SK-N-SH treated with all-trans-retinoic acid at 6 μM for 48 hours (cell line): ENCODE results near the gene CLTB.

Source experiments
- ATAC-seq: fragments of 200-7000 bp; cut with Tn5 transposase; 3 replicates; pipeline ENCODE4 v1.9.1; 2020; ENCODE audit warnings: mild to moderate bottlenecking, moderate library complexity
- ARNTL ChIP-seq: fragments of 450-650 bp; formaldehyde crosslinking; IDR thresholded peaks from 2 replicates; pipeline ENCODE4 v1.5.0; 2020; ENCODE audit warnings: low read depth, mild to moderate bottlenecking, moderate library complexity, borderline replicate concordance
- BACH2 ChIP-seq: fragments of 250-450 bp; sonication (Bioruptor Pico); IDR thresholded peaks from 2 replicates; pipeline ENCODE4 v1.9.0; 2021; ENCODE audit warnings: mild to moderate bottlenecking, borderline replicate concordance
- CSDC2 ChIP-seq: fragments of 250-450 bp; sonication (Bioruptor Pico); IDR thresholded peaks from 2 replicates; pipeline ENCODE4 v1.5.0; 2020; ENCODE audit warnings: mild to moderate bottlenecking, moderate library complexity
- GLIS3 ChIP-seq: fragments of 250-450 bp; sonication (Bioruptor Pico); IDR thresholded peaks from 2 replicates; pipeline ENCODE4 v1.5.0; 2020; ENCODE audit warnings: mild to moderate bottlenecking, moderate library complexity
- ISL1 ChIP-seq: fragments of 250-450 bp; sonication (Bioruptor Pico); IDR thresholded peaks from 2 replicates; pipeline ENCODE4 v2.1.2; 2022; ENCODE audit warnings: mild to moderate bottlenecking, moderate library complexity
- OSR1 ChIP-seq: fragments of 250-450 bp; sonication (Bioruptor Pico); IDR thresholded peaks from 2 replicates; pipeline ENCODE4 v1.8.0; 2022; ENCODE audit warnings: moderate library complexity, mild to moderate bottlenecking, inconsistent platforms
- PPARA ChIP-seq: fragments of 250-450 bp; sonication (Bioruptor Pico); IDR thresholded peaks from 2 replicates; pipeline ENCODE4 v1.5.0; 2020; ENCODE audit warnings: mild to moderate bottlenecking, borderline replicate concordance
- RARB ChIP-seq: fragments of 250-450 bp; sonication (Bioruptor Pico); IDR thresholded peaks from 2 replicates; pipeline ENCODE4 v1.8.0; 2021; ENCODE audit warnings: mild to moderate bottlenecking, moderate library complexity
- SNAI2 ChIP-seq: fragments of 250-450 bp; sonication (Bioruptor Pico); IDR thresholded peaks from 2 replicates; pipeline ENCODE4 v1.5.0; 2020; ENCODE audit warnings: mild to moderate bottlenecking, moderate library complexity
- TCF4 ChIP-seq: fragments of 250-450 bp; sonication (Bioruptor Pico); IDR thresholded peaks from 2 replicates; pipeline ENCODE4 v1.8.0; 2021; ENCODE audit warnings: mild to moderate bottlenecking, moderate library complexity, borderline replicate concordance
- TOX ChIP-seq: fragments of 250-450 bp; sonication (Bioruptor Pico); IDR thresholded peaks from 2 replicates; pipeline ENCODE4 v1.8.0; 2021; ENCODE audit warnings: mild to moderate bottlenecking, moderate library complexity, borderline replicate concordance
- ZC3H10 ChIP-seq: fragments of 250-450 bp; sonication (Bioruptor Pico); IDR thresholded peaks from 2 replicates; pipeline ENCODE4 v1.5.1; 2021; ENCODE audit warnings: mild to moderate bottlenecking, moderate library complexity
- ZFP3 ChIP-seq: fragments of 250-450 bp; sonication (Bioruptor Pico); IDR thresholded peaks from 2 replicates; pipeline ENCODE4 v1.5.0; 2020; ENCODE audit warnings: mild to moderate bottlenecking, moderate library complexity
- ZFP30 ChIP-seq: fragments of 450-650 bp; formaldehyde crosslinking; IDR thresholded peaks from 2 replicates; pipeline ENCODE4 v1.5.0; 2022; ENCODE audit warnings: mild to moderate bottlenecking, moderate library complexity
- ZNF565 ChIP-seq: fragments of 450-650 bp; formaldehyde crosslinking; conservative IDR thresholded peaks from 2 replicates; pipeline ENCODE4 v1.5.0; 2020; ENCODE audit warnings: low read depth, mild to moderate bottlenecking, moderate library complexity
- ZNF70 ChIP-seq: fragments of 450-650 bp; formaldehyde crosslinking; IDR thresholded peaks from 2 replicates; pipeline ENCODE4 v1.5.0; 2020; ENCODE audit warnings: mild to moderate bottlenecking, moderate library complexity
- TF ChIP-seq, protein P1 (sequence below): fragments of 250-450 bp; sonication (Bioruptor Pico); IDR thresholded peaks from 2 replicates; pipeline ENCODE4 v1.5.1; 2021; ENCODE audit warnings: mild to moderate bottlenecking, moderate library complexity
- TF ChIP-seq, protein P2 (sequence below): fragments of 250-450 bp; sonication (Bioruptor Pico); IDR thresholded peaks from 2 replicates; pipeline ENCODE4 v1.8.0; 2020; ENCODE audit warnings: mild to moderate bottlenecking, moderate library complexity, borderline replicate concordance
- TF ChIP-seq, protein P3 (sequence below): fragments of 250-450 bp; sonication (Bioruptor Pico); IDR thresholded peaks from 2 replicates; pipeline ENCODE4 v1.5.0; 2020; ENCODE audit warnings: mild to moderate bottlenecking, moderate library complexity
- TF ChIP-seq, protein P4 (sequence below): fragments of 250-450 bp; sonication (Bioruptor Pico); IDR thresholded peaks from 2 replicates; pipeline ENCODE4 v1.5.1; 2020; ENCODE audit warnings: low read depth, mild to moderate bottlenecking, moderate library complexity

Gene CLTB

DNA sequence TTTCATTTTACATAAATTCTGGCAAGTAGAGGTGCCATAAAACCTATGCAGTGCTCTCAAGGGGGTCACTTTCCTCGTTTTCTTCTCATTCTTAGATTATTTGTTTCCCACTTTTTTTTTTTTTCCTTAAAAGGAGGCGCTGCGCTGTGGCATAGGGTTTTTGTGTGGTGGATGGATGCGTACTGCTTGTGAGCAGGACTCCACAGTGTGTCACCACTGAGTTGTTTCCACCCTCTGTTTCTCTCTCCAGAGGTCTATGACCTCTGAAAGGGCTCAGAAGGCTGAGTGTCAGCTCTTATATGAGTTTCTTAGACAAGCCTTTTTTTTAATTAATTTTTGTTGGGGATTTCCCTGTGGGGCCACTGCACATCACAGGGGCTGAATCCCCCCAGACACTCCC, 13.6 kb upstream of the CLTB start:
- no peak for ATAC-seq
- no peak for TF ChIP-seq ISL1 (CRISPR knock-in tag)
- TF ChIP-seq, protein P1, sequence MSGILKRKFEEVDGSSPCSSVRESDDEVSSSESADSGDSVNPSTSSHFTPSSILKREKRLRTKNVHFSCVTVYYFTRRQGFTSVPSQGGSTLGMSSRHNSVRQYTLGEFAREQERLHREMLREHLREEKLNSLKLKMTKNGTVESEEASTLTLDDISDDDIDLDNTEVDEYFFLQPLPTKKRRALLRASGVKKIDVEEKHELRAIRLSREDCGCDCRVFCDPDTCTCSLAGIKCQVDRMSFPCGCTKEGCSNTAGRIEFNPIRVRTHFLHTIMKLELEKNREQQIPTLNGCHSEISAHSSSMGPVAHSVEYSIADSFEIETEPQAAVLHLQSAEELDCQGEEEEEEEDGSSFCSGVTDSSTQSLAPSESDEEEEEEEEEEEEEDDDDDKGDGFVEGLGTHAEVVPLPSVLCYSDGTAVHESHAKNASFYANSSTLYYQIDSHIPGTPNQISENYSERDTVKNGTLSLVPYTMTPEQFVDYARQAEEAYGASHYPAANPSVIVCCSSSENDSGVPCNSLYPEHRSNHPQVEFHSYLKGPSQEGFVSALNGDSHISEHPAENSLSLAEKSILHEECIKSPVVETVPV (CRISPR knock-in tag) = no peak
- no peak for TF ChIP-seq ZNF70 (CRISPR knock-in tag)

DNA sequence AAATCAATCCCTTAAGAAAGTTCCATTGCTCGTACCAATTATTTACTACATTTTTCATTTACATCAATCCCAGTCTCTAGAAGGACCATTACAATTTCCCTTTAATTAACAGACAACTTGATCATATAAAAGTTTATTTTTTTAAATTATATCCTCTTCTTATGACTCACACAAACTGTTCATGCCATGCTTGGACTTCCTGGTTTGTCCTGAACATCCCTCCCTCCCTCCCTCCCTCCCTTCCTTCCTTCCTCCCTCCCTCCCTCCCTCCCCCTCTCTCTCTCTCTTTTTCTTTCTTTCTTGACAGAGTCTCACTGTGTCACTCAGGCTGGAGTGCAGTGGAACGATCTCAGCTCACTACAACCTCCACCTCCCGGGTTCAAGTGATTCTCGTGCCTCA, 11.6 kb upstream of the CLTB start:
- no peak for ATAC-seq
- no peak for TF ChIP-seq TCF4 (CRISPR knock-in tag)
- TF ChIP-seq, protein P2, sequence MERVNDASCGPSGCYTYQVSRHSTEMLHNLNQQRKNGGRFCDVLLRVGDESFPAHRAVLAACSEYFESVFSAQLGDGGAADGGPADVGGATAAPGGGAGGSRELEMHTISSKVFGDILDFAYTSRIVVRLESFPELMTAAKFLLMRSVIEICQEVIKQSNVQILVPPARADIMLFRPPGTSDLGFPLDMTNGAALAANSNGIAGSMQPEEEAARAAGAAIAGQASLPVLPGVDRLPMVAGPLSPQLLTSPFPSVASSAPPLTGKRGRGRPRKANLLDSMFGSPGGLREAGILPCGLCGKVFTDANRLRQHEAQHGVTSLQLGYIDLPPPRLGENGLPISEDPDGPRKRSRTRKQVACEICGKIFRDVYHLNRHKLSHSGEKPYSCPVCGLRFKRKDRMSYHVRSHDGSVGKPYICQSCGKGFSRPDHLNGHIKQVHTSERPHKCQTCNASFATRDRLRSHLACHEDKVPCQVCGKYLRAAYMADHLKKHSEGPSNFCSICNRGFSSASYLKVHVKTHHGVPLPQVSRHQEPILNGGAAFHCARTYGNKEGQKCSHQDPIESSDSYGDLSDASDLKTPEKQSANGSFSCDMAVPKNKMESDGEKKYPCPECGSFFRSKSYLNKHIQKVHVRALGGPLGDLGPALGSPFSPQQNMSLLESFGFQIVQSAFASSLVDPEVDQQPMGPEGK (CRISPR knock-in tag) = no peak
- no peak for TF ChIP-seq ZNF565
- TF ChIP-seq, protein P3, sequence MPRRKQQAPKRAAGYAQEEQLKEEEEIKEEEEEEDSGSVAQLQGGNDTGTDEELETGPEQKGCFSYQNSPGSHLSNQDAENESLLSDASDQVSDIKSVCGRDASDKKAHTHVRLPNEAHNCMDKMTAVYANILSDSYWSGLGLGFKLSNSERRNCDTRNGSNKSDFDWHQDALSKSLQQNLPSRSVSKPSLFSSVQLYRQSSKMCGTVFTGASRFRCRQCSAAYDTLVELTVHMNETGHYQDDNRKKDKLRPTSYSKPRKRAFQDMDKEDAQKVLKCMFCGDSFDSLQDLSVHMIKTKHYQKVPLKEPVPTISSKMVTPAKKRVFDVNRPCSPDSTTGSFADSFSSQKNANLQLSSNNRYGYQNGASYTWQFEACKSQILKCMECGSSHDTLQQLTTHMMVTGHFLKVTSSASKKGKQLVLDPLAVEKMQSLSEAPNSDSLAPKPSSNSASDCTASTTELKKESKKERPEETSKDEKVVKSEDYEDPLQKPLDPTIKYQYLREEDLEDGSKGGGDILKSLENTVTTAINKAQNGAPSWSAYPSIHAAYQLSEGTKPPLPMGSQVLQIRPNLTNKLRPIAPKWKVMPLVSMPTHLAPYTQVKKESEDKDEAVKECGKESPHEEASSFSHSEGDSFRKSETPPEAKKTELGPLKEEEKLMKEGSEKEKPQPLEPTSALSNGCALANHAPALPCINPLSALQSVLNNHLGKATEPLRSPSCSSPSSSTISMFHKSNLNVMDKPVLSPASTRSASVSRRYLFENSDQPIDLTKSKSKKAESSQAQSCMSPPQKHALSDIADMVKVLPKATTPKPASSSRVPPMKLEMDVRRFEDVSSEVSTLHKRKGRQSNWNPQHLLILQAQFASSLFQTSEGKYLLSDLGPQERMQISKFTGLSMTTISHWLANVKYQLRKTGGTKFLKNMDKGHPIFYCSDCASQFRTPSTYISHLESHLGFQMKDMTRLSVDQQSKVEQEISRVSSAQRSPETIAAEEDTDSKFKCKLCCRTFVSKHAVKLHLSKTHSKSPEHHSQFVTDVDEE (CRISPR knock-in tag) = no peak
- TF ChIP-seq, protein P4, sequence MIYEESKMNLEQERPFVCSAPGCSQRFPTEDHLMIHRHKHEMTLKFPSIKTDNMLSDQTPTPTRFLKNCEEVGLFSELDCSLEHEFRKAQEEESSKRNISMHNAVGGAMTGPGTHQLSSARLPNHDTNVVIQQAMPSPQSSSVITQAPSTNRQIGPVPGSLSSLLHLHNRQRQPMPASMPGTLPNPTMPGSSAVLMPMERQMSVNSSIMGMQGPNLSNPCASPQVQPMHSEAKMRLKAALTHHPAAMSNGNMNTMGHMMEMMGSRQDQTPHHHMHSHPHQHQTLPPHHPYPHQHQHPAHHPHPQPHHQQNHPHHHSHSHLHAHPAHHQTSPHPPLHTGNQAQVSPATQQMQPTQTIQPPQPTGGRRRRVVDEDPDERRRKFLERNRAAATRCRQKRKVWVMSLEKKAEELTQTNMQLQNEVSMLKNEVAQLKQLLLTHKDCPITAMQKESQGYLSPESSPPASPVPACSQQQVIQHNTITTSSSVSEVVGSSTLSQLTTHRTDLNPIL (CRISPR knock-in tag) = no peak
- TF ChIP-seq ZNF70 (CRISPR knock-in tag) = no peak
- TF ChIP-seq, protein P1 (CRISPR knock-in tag) = no peak
- TF ChIP-seq ZFP30 (CRISPR knock-in tag) = no peak
- TF ChIP-seq GLIS3 (CRISPR knock-in tag) = no peak
- no peak for TF ChIP-seq CSDC2 (CRISPR knock-in tag)
- no peak for TF ChIP-seq ISL1 (CRISPR knock-in tag)
- no peak for TF ChIP-seq PPARA (CRISPR knock-in tag)
- TF ChIP-seq ARNTL (CRISPR knock-in tag) = no peak
- no peak for TF ChIP-seq BACH2 (CRISPR knock-in tag)
- no peak for TF ChIP-seq RARB
- no peak for TF ChIP-seq SNAI2 (CRISPR knock-in tag)
- no peak for TF ChIP-seq TOX (CRISPR knock-in tag)
- no peak for TF ChIP-seq ZFP3 (CRISPR knock-in tag)

DNA sequence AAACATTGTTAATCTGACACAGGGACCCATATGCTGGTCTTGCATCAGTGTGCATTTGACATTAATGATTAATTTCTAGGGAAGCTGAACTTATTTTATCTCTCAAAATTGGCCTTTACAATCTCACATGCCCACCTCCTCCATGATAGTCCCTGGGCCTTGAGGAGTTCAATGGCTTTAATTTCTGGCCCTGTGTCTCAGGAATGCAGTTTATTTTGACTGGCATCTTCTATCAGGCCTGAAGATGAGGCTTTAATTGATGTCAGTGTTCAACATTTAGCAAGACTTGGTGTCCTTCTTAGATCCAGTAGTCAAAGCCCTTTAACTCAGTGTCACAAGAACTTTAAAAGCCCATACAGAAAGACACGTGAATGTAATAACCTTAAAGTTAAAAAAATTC, 10.5 kb upstream of the CLTB start:
- ATAC-seq = no peak
- TF ChIP-seq, protein P2 (CRISPR knock-in tag) = no peak
- TF ChIP-seq, protein P4 (CRISPR knock-in tag) = no peak
- TF ChIP-seq CSDC2 (CRISPR knock-in tag) (no peak), OSR1 (CRISPR knock-in tag) (no peak), ARNTL (CRISPR knock-in tag) (no peak), TOX (CRISPR knock-in tag) (no peak), ZC3H10 (no peak)
- TF ChIP-seq, protein P3 (CRISPR knock-in tag) = no peak
